Measurements from ENCODE around the gene RPS27. TPM values are rescaled to one million over a fixed set of nuclear protein-coding genes. Genes with fewer than 3 reads are reported as not detected.

Gene RPS27
- total RNA-seq, 1 donor from 2014 or later, result 707 TPM

DNA sequence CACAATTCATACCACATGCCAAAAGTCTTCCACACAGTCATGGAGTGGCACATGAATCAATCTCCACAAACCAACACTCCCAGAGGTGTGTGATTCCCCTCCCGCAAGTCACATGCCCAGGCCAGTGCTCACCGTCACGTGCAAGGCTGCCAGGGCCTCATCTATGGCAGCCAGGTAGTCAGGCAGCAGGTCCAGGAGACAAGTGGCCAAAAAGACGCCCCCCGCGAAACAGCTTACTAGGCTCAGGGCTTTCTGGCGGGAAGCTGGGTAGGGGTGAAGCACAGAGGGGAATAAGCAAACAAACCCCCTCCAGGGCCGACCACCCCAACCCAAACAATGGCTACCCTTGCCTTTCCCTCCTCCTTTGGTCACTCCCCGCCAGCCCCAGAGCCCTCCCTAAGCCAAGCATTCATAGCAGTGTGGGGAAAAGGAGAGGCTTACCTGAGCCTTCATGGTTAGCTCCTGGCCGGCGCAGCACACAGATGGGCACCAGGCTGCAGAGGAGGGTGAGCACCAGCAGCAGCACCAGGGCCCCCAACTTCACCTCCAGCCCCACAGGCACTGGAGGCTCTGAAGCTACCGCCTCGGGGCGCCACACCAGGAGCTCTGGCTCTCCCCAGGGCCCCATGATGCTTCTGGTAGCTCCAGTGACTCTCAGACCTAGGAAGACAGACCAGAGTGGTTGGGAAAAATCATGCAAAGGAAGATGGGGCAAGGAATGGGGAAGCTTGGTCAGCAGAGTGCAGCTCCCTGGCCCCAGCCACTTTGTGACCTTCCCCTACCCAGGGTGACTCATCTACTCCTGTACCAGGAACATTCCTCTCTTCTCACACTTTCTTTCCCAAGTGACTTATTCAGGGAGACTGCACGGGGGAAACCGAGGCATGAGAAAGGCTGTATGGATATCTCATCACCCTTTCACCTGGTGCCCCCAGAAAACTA, 28.2 kb upstream of the RPS27 start:
- Histone ChIP-seq H3K27ac (peak overlapping the region; percentile 91 to 96), H3K27me3 (no peaks in the 10 kb centered on the region), H3K4me3 (peak overlapping the region; percentile 65 to 75), H3K36me3 (peaks cover 10 to 14% of the 10 kb centered on the region in 2 donors), H3K9me3 (no peaks in the 10 kb centered on the region), H3K4me1 (peaks cover 18 to 30% of the 10 kb centered on the region in 2 donors)
- peak in 1 of 2 donors; percentile 79 for DNase-seq (ENCODE audit: low spot score in 2 of 2)
- intact Hi-C loops (cut with DNase I), result loop anchor here (1.0 to 5.0 kb wide), 3 partner anchors 24 to 290 kb away; partner anchors contain the start of genes GATAD2B, ILF2 and RAB13
- TF ChIP-seq, protein P1, sequence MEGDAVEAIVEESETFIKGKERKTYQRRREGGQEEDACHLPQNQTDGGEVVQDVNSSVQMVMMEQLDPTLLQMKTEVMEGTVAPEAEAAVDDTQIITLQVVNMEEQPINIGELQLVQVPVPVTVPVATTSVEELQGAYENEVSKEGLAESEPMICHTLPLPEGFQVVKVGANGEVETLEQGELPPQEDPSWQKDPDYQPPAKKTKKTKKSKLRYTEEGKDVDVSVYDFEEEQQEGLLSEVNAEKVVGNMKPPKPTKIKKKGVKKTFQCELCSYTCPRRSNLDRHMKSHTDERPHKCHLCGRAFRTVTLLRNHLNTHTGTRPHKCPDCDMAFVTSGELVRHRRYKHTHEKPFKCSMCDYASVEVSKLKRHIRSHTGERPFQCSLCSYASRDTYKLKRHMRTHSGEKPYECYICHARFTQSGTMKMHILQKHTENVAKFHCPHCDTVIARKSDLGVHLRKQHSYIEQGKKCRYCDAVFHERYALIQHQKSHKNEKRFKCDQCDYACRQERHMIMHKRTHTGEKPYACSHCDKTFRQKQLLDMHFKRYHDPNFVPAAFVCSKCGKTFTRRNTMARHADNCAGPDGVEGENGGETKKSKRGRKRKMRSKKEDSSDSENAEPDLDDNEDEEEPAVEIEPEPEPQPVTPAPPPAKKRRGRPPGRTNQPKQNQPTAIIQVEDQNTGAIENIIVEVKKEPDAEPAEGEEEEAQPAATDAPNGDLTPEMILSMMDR (IDR thresholded peaks at IDR 0.05), result no peak

DNA sequence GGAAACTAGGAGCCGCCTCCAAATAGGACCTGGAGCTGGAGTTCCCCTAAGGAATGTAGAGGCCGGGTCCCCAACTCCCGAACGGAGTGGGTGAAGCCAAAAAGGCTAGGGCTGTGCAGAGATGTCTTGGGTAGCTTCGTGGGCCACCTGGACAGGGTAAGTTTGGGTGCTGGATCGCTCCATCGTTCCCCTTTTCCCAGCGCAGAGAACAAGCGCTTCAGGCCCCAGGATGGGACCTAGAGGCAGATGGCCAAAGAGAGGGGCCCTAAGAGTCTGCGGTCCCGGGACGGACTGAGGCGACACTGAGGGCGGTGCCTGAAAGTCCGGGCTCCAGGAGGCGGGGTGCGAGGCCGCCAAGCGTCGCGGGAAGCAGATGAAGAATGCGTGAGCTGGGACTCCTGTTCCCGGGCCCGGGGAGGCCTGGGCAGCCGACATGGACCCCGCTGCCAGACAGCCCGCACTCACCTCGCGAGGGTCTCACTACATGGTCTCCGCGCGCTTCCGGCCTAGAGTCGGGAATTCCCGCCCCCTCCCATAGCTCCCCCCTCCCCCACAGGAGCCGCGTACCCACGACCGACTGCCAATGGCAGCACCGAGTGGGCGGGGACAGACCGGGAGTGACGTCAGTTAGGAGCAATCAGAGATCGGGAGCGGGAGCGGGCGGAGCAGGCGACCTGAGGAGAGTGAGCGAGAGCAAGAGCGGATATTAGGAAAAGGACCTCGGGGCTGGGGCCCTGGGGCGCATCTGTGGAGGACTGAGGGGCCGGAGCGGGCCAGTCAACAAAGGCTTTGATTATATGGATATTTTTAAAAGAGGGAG, 27.3 kb upstream of the RPS27 start, which contains the start of gene SLC39A1:
Gene SLC39A1, minus strand, starts transcription at position 508 of the 820 bp plus-strand sequence. CDS start 822 bp downstream, outside the sequence.
- H3K9me3 ChIP-seq, result no peaks in the 10 kb centered on the region
- H3K27ac ChIP-seq, result peak within 1 kb of the TSS; percentile 91 to 96
- intact Hi-C loops (cut with DNase I), result loop anchor here (1.0 to 5.0 kb wide), 3 partner anchors 23 to 291 kb away; partner anchors contain the start of genes GATAD2B, ILF2 and RAB13
- H3K36me3 ChIP-seq, result peaks cover 10 to 14% of the 10 kb centered on the region in 2 donors
- peak within 1 kb of the TSS; percentile 65 to 75 for H3K4me3 ChIP-seq
- peak; percentile 97 to 99 for DNase-seq (ENCODE audit: low spot score in 2 of 2)
- no peaks in the 10 kb centered on the region for H3K27me3 ChIP-seq
- TF ChIP-seq, protein P1 (IDR thresholded peaks at IDR 0.05), result no peak
- peaks cover 18 to 34% of the 10 kb centered on the region in 2 donors for H3K4me1 ChIP-seq

DNA sequence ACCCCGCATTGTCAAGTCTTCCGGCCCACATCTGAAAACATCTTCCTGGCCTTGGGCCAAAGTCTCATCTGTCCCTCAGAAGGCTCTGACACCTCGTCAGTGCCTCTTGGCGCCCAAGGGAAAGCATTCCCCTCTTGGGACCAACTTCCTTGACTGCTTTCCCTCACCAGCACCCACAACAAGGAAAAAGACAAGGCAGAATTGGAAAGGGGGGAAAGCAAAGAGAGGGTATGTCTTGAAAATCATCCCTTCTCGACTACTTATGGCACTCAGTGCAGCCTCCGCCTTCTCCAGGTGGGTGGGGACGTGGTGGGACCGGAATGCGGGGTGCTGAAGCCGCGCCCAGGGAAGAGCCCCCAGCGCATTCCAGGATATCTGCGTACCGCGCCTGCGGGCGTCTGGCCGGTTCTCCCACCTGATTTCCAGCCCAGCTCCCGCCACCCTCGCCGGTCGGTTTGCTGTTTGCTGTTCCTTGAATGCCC, 26.7 kb upstream of the RPS27 start:
- peak overlapping the region; percentile 91 to 96 for H3K27ac ChIP-seq
- peak overlapping the region; percentile 65 to 75 for H3K4me3 ChIP-seq
- intact Hi-C loops (cut with DNase I), result loop anchor here (1.0 to 5.0 kb wide), 3 partner anchors 22 to 292 kb away; partner anchors contain the start of genes GATAD2B, ILF2 and RAB13
- peaks cover 10 to 14% of the 10 kb centered on the region in 2 donors for H3K36me3 ChIP-seq
- DNase-seq (ENCODE audit: low spot score in 2 of 2), result no peak
- no peaks in the 10 kb centered on the region for H3K9me3 ChIP-seq
- H3K4me1 ChIP-seq, result peaks cover 18 to 35% of the 10 kb centered on the region in 2 donors
- TF ChIP-seq, protein P1 (IDR thresholded peaks at IDR 0.05), result no peak
- no peaks in the 10 kb centered on the region for H3K27me3 ChIP-seq

DNA sequence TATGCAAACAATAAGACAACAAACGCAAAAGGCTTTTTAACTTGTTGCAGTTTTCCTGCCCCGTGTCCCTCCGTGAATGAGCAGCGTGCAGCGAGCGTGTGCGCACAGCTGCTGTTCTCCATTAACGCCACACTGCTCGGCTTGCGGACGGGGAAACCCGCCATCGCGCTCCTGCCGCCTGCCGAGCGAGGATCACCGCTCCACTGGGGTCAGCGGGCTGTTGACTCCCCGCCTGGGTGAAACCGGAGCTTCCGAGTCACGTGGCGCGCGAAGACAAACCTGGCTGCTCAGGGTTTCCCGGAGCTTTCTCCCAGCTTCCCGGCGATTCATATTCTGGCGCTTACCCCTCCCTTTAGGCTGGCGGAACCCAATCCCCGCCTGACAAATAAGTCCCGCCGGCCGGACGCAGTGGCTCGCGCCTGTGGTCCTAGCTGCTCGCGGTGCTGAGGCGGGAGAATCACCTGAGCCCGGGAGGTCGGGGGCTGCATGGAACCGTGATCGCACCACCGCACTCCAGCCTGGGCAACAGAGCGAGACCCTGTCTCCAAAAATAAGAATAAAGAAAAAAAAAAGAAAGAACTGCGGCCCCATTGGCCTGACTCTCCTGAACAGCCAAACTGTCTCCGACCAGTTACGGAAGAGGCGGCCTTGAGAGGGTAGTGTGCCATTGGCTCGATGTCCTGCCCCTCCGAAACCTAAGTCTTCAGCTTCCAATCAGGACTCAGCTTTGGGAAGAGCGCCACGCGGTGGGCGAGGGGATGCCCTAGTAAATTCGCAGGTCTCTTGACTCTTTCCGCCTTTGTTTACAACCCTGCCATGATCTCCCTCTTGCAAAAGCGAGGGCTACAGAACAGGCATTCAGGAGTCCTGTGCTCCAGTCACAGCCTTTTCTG, 23.2 kb upstream of the RPS27 start, which contains the start of gene CREB3L4:
Gene CREB3L4, plus strand, starts transcription at position 796 of the 893 bp plus-strand sequence. CDS start 624 bp downstream, outside the sequence.
- intact Hi-C loops (cut with DNase I), result loop anchor here (1.0 kb wide), 3 partner anchors 10 to 21 kb away; partner anchors contain the start of genes DENND4B, JTB and RAB13

More for the DNA sequence above, 23.2 kb upstream of the RPS27 start, which contains the start of gene CREB3L4:
- Histone ChIP-seq H3K4me1 (peaks cover 9 to 20% of the 10 kb centered on the region in 2 donors), H3K27ac (peak within 1 kb of the TSS; percentile 80 to 85), H3K27me3 (no peaks in the 10 kb centered on the region), H3K9me3 (no peaks in the 10 kb centered on the region), H3K4me3 (peak within 1 kb of the TSS; percentile 62 to 69), H3K36me3 (no peaks in the 10 kb centered on the region)
- TF ChIP-seq, protein P1 (IDR thresholded peaks at IDR 0.05), result peak; percentile 6 to 43 (median 43)
- DNase-seq (ENCODE audit: low spot score in 2 of 2), result peak; percentile 73 to 96
